ENCODE results near the gene MPG.

DNA sequence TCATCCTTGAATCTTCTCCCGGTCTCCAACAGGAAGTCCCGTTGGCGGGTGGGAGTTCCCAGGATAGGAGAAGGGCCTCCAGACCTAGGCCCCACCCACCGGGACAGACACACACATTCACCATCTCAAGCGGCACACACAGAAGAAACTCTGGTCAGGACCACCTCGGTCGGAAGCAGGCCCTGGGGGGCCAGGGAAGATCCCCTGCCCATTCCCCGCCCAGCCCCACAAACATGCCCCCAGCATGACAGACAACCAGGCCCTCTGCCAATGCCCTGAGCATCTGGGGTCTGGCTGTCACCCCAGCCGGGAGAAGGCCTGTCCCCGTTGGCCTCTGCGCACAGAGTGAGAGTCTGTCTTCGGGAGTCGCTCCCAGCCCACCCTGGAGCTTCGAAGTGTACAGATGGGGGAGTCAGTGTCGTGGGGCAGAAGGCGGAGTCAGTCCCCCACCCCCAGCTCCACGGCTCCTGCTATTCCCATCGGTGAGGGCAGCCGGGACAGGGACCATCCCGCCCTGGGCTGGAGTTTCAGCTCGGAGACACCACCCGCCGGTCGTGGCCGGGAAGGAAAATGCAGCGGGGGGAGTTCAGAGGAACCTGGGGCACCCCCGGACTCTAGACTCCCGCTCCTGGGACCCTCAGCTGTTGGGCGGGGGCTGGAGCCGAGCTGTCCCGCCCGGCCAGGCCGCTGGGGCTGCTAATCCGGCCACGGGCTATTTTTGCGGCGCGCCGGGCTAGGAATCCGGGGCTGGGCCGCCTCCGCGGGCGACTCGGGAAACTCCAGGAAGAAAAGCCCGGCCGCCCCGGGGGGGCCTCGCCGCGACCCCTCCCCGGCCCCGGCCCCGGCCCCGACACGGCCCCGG lies 6.3 kb upstream of the MPG start:
- TF ChIP-seq RAD21 (IDR thresholded peaks at IDR 0.05; ENCODE audit: low read depth), result no peak
- TF ChIP-seq ZBTB7A (IDR thresholded peaks at IDR 0.05; ENCODE audit: low read depth), result peak; percentile 12; the same call in 1 of the 2 replicates
- TF ChIP-seq CREB1 (IDR thresholded peaks at IDR 0.05; ENCODE audit: low read depth), result no peak

All from Ishikawa (cell line).